ENCODE data around the gene APCDD1L. TPM values are rescaled to one million over a fixed set of nuclear protein-coding genes. Genes with fewer than 3 reads are reported as not detected.

The APCDD1L gene
- total RNA-seq, 2 experiments from 2014 or later: not detected

DNA sequence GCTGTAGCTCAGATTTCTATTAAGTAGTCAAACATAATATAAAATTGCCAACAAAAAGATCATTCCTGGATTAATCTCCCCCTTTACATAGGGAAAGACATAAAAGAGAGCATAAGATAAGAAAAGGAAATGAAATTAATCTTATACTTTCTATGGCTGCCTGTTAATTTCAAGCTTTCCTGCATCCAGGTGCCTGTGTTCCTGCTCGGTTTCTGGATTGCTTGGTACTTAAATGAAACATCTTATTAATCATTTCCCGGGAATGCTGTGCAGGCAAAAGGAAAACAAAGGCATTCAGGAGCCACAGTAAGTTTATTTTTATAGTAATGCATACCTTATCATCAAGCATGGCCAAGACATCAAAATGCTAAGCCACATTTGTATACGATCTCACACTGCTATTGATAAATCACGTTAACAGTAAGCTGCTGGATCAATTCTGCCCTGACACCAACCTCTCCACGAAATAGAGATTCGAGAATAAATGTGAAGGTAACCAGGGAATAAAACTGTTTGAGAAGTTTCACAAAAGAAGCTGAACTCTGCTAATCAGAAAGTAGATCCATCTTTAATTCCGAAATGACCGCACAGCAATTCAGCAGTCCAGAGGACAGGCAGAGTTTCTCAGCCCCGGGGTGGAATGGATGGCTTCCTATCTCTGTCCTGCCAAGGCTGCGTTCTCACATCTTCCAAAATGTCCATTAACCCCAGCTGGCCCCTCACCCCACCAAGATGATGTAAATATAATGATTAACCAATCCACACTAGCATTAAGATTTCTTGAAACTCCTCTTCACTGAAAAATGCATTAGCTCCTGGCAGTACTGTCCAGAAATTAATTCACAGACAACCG is 32.6 kb upstream of the APCDD1L start:
- H3K9me3 Mint-ChIP-seq: no peaks in the 10 kb centered on the region
- intact Hi-C loops (cut with micrococcal nuclease): no loop called here
- H3K36me3 Mint-ChIP-seq (ENCODE audit: low read depth): no peaks in the 10 kb centered on the region
- H3K27me3 Mint-ChIP-seq: peaks cover 4% of the 10 kb centered on the region
- TF ChIP-seq, protein P1, sequence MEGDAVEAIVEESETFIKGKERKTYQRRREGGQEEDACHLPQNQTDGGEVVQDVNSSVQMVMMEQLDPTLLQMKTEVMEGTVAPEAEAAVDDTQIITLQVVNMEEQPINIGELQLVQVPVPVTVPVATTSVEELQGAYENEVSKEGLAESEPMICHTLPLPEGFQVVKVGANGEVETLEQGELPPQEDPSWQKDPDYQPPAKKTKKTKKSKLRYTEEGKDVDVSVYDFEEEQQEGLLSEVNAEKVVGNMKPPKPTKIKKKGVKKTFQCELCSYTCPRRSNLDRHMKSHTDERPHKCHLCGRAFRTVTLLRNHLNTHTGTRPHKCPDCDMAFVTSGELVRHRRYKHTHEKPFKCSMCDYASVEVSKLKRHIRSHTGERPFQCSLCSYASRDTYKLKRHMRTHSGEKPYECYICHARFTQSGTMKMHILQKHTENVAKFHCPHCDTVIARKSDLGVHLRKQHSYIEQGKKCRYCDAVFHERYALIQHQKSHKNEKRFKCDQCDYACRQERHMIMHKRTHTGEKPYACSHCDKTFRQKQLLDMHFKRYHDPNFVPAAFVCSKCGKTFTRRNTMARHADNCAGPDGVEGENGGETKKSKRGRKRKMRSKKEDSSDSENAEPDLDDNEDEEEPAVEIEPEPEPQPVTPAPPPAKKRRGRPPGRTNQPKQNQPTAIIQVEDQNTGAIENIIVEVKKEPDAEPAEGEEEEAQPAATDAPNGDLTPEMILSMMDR (IDR thresholded peaks at IDR 0.05): no peak
- H3K4me3 Mint-ChIP-seq: no peak overlapping the region
- H3K27ac Mint-ChIP-seq: no peak overlapping the region
- CTCF ChIA-PET: no interaction called here
- H3K4me1 Mint-ChIP-seq (ENCODE audit: low read depth): no peaks in the 10 kb centered on the region
- POLR2A ChIA-PET: no interaction called here
- ATAC-seq (no peak), DNase-seq (no peak)

DNA sequence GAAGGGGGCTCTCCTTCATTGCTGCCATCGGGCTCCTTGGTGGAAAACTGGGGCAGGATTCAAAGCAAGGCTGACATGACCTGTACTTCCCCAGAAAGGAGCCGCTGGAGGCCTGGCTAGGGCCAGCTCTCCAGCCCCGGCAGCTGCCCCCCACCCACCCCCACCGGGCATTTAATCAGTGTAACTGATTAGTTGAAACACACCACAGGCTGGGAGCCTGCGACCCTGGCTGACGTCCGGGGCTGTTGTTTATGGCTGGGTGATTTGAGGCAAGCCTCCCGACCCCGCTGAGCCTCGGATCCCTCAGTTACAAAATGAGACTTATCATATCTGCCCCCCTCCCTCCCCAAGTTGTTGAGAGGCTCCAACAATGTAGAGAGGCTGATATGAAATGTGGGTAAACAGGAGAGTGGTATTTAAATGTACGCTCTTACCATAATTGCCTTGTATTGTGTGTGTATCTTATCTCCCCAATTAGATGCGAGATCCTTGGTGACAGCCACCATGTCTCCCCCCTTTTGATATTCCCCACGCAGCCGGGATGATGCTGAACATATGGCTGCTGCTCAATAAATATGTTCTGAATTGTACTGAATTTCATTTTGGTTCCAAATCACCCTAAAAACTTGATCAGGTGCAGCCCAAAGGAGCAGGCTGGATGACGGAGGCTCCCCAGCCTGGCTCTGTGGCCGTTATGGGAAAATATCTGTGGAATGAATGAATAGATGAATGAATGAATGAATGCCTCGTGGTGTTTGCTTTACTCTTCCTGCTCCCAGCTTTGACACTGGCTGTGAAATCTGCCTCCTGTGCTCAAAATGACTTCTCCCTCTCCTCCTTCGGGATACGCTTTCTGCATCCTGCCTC is 31.8 kb upstream of the APCDD1L start:
- DNase-seq (no peak), ATAC-seq (no peak)
- intact Hi-C loops (cut with micrococcal nuclease): no loop called here
- ChIA-PET CTCF (no interaction called here), POLR2A (no interaction called here)
- H3K4me1 Mint-ChIP-seq (ENCODE audit: low read depth): no peaks in the 10 kb centered on the region
- no peak overlapping the region for H3K27ac Mint-ChIP-seq
- no peak overlapping the region for H3K4me3 Mint-ChIP-seq
- TF ChIP-seq, protein P1 (IDR thresholded peaks at IDR 0.05): no peak
- no peaks in the 10 kb centered on the region for H3K36me3 Mint-ChIP-seq (ENCODE audit: low read depth)
- H3K9me3 Mint-ChIP-seq: no peaks in the 10 kb centered on the region
- peaks cover 4% of the 10 kb centered on the region for H3K27me3 Mint-ChIP-seq

DNA sequence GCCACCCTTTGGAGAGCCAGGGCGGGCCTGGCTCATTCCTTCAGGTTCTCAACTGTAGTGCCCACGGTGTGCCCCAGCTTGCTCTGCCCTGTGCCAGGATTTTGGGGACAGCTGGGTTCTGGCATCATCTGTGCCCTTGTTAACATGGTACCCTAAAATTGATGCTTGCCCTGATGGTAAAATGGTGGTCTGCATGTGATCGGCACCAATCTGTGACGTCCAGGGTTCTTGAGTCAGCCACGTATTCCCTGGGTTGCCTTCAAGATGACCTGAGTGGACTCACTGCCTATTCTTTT is 31.2 kb upstream of the APCDD1L start:
- CTCF ChIA-PET: no interaction called here
- Mint-ChIP-seq H3K4me1 (ENCODE audit: low read depth) (peaks cover 2% of the 10 kb centered on the region), H3K27ac (no peak overlapping the region), H3K27me3 (peaks cover 4% of the 10 kb centered on the region), H3K9me3 (no peaks in the 10 kb centered on the region), H3K4me3 (no peak overlapping the region), H3K36me3 (ENCODE audit: low read depth) (no peaks in the 10 kb centered on the region)
- intact Hi-C loops (cut with micrococcal nuclease): no loop called here
- ATAC-seq: no peak
- TF ChIP-seq, protein P1 (IDR thresholded peaks at IDR 0.05): no peak
- no peak for DNase-seq
- POLR2A ChIA-PET: no interaction called here

DNA sequence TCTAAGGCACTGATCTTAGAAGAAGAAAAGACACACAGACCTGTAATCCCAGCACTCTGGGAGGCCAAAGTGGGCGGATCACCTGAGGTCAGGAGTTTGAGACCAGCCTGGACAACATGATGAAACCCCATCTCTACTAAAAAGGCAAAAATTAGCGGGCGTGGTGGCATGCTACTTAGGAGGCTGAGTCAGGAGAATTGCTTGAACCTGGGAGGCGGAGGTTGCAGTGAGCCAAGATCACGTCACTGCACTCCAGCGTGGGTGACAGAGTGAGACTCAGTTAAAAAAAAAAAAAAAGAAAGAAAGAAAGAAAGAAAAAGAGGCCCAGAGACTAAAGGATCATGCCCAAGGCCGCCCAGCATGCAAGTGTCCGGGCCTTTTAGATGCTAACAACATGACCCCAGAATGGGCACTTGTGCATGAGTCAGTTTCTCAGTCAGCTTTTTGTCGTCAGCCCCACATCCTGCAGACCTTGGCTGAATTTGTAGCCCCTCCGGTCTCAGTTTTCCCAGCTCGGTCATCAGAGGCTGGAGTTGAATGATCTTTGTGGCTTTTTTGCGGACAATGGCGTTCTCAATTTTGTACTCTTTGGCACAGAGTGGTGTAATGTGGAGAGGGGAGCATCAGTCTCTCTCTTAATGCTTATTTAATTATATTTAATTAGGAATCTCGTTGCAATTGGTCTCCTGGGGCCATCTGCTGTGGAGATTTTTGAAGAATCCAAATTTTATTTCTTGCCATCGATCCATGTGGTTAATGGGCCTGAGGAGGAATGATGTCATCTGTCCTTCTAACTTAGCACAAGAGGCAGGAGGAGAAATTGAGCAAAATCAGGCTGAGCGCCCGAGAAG is 30.6 kb upstream of the APCDD1L start:
- intact Hi-C loops (cut with micrococcal nuclease): no loop called here
- H3K27me3 Mint-ChIP-seq: peaks cover 4% of the 10 kb centered on the region
- ChIA-PET CTCF (no interaction called here), POLR2A (no interaction called here)
- ATAC-seq (no peak), DNase-seq (no peak)
- no peaks in the 10 kb centered on the region for H3K9me3 Mint-ChIP-seq
- TF ChIP-seq, protein P1 (IDR thresholded peaks at IDR 0.05): no peak
- no peaks in the 10 kb centered on the region for H3K36me3 Mint-ChIP-seq (ENCODE audit: low read depth)
- peaks cover 2% of the 10 kb centered on the region for H3K4me1 Mint-ChIP-seq (ENCODE audit: low read depth)
- H3K27ac Mint-ChIP-seq: no peak overlapping the region
- H3K4me3 Mint-ChIP-seq: no peak overlapping the region

All from activated CD8-positive, alpha-beta T cell treated with anti-CD3 and anti-CD28 coated beads for 36 hours (primary cell).